HepG2 (cell line): Measurements from ENCODE around the gene FSD2. TPM values are rescaled to one million over a fixed set of nuclear protein-coding genes. Genes with fewer than 3 reads are reported as not detected.

ENCODE experiments used
- ATAD3A ChIP-seq: sonication (generic); formaldehyde crosslinking; IDR thresholded peaks from 2 replicates; pipeline ENCODE4 v1.4.0; 2020; ENCODE audit warnings: missing genetic modification reagents
- CBX1 ChIP-seq: IDR thresholded peaks from one replicate; pipeline ENCODE4 v1.6.1; 2016; ENCODE audit warnings: antibody characterized with exemption, low read depth
- FOXO1 ChIP-seq: sonication (generic); formaldehyde crosslinking; IDR thresholded peaks from 2 replicates; pipeline ENCODE4 v1.4.0; 2020; ENCODE audit warnings: missing genetic modification reagents
- HCFC1 ChIP-seq: fragments of 150-350 bp; IDR thresholded peaks from 2 replicates; pipeline ENCODE4 v1.6.1; 2014; ENCODE audit warnings: low read depth, low read length
- HES4 ChIP-seq: sonication (generic); formaldehyde crosslinking; IDR thresholded peaks from 2 replicates; pipeline ENCODE4 v1.9.0; 2021; ENCODE audit warnings: mild to moderate bottlenecking, missing genetic modification reagents, borderline replicate concordance
- KMT2A ChIP-seq: sonication (generic); formaldehyde crosslinking; IDR thresholded peaks from 2 replicates; pipeline ENCODE4 v1.4.0; 2020; ENCODE audit warnings: missing genetic modification reagents
- LCORL ChIP-seq, 2 experiments: fragments of 450-650 bp in 1 of 2; sonication (generic) in 1 of 2; formaldehyde crosslinking in 1 of 2; IDR thresholded peaks; 2 replicates each; pipeline versions ENCODE4 v1.5.0 to v1.6.1; 2017 to 2020; ENCODE audit warnings: antibody characterized with exemption in 1 of 2, missing genetic modification reagents in 1 of 2
- MED8 ChIP-seq: sonication (generic); formaldehyde crosslinking; IDR thresholded peaks from 2 replicates; pipeline ENCODE4 v1.8.1; 2023; ENCODE audit warnings: mild to moderate bottlenecking, missing genetic modification reagents; ENCODE audit not compliant: insufficient replicate concordance
- NFYB ChIP-seq: sonication (generic); formaldehyde crosslinking; IDR thresholded peaks from 2 replicates; pipeline ENCODE4 v1.4.0; 2020; ENCODE audit warnings: missing genetic modification reagents
- PAX8 ChIP-seq: sonication (generic); formaldehyde crosslinking; IDR thresholded peaks from 2 replicates; pipeline ENCODE4 v1.8.0; 2022; ENCODE audit warnings: mild to moderate bottlenecking, missing genetic modification reagents, borderline replicate concordance
- PHF5A ChIP-seq: IDR thresholded peaks from one replicate; pipeline ENCODE4 v1.6.1; 2018; ENCODE audit warnings: low read depth, missing genetic modification reagents; ENCODE audit not compliant: unreplicated experiment
- PLRG1 ChIP-seq: fragments of 450-650 bp; conservative IDR thresholded peaks from 2 replicates; pipeline ENCODE4 v1.6.1; 2016
- REL ChIP-seq: sonication (generic); formaldehyde crosslinking; conservative IDR thresholded peaks from 2 replicates; pipeline ENCODE4 v1.8.0; 2022; ENCODE audit warnings: mild to moderate bottlenecking, missing genetic modification reagents, moderate library complexity
- SMC3 ChIP-seq: IDR thresholded peaks from 2 replicates; pipeline ENCODE4 v1.6.1; 2011; ENCODE audit warnings: low read length, improper control_type of control experiment
- SMYD3 ChIP-seq: sonication (generic); formaldehyde crosslinking; IDR thresholded peaks from 2 replicates; pipeline ENCODE4 v1.8.1; 2023; ENCODE audit warnings: mild to moderate bottlenecking, missing genetic modification reagents
- SRSF4 ChIP-seq: fragments of 200-400 bp; formaldehyde crosslinking; IDR thresholded peaks from one replicate; pipeline ENCODE4 v1.6.1; 2018; ENCODE audit warnings: mild to moderate bottlenecking, low read depth, low read length, moderate library complexity; ENCODE audit not compliant: poor library complexity, severe bottlenecking
- SUZ12 ChIP-seq: fragments of 150-350 bp; IDR thresholded peaks from 2 replicates; pipeline ENCODE4 v1.6.1; 2014; ENCODE audit warnings: low read depth, low read length
- XRCC5 ChIP-seq: fragments of 200-400 bp; formaldehyde crosslinking; optimal IDR thresholded peaks from 2 replicates; pipeline ENCODE3; 2017; ENCODE audit warnings: mild to moderate bottlenecking, low read length
- ZBTB2 ChIP-seq: sonication (generic); formaldehyde crosslinking; IDR thresholded peaks from 2 replicates; pipeline ENCODE4 v1.8.0; 2022; ENCODE audit warnings: low read depth, missing genetic modification reagents
- ZNF138 ChIP-seq: sonication (generic); formaldehyde crosslinking; IDR thresholded peaks from 2 replicates; pipeline ENCODE4 v1.5.0; 2020; ENCODE audit warnings: mild to moderate bottlenecking, low read depth, missing genetic modification reagents
- ZNF207 ChIP-seq: fragments of 450-650 bp; IDR thresholded peaks from 2 replicates; pipeline ENCODE4 v1.6.1; 2016; ENCODE audit warnings: antibody characterized with exemption, borderline replicate concordance
- ZNF572 ChIP-seq: sonication (generic); formaldehyde crosslinking; IDR thresholded peaks from 2 replicates; pipeline ENCODE4 v1.5.1; 2020; ENCODE audit warnings: mild to moderate bottlenecking, missing genetic modification reagents
- ZNF850 ChIP-seq: sonication (generic); formaldehyde crosslinking; conservative IDR thresholded peaks from 2 replicates; pipeline ENCODE4 v1.9.0; 2021; ENCODE audit warnings: mild to moderate bottlenecking, missing genetic modification reagents
- polyA plus RNA-seq, 8 experiments: library from polyadenylated mRNA; depleted of rRNA in 3 of 8; stranded (reverse) in 7 of 8; unstranded in 1 of 8; fragments of >200 nt; fragmentation: Illumina TruSeq in 4 of 8; extraction: Trizol in 4 of 8; gene quantifications; 2 replicates each; pipeline versions ENCODE4 v1.2.1 to v1.2.3, GENCODE V29; 2011 to 2016; ENCODE audit warnings: low read depth in 4 of 8, missing spikeins in 1 of 8, mixed read lengths in 1 of 8; ENCODE audit not compliant: insufficient read depth in 1 of 8
- total RNA-seq, 5 experiments: library from RNA; depleted of rRNA; stranded (reverse); fragments of >200 nt; fragmentation: Illumina TruSeq; extraction: Trizol; gene quantifications; 2 replicates each; pipeline ENCODE4 v1.2.3, GENCODE V29; 2016; ENCODE audit warnings: low read depth in 1 of 5
- TF ChIP-seq, protein P1 (sequence below): sonication (generic); formaldehyde crosslinking; IDR thresholded peaks from 2 replicates; pipeline ENCODE4 v1.5.1; 2020; ENCODE audit warnings: missing genetic modification reagents, mild to moderate bottlenecking, borderline replicate concordance
- TF ChIP-seq, protein P2 (sequence below): sonication (generic); formaldehyde crosslinking; IDR thresholded peaks from 2 replicates; pipeline ENCODE4 v1.5.0; 2020; ENCODE audit warnings: missing genetic modification reagents
- TF ChIP-seq, protein P3 (sequence below): sonication (generic); formaldehyde crosslinking; IDR thresholded peaks from 2 replicates; pipeline ENCODE4 v1.5.0; 2020; ENCODE audit warnings: missing genetic modification reagents

The FSD2 gene
- total and polyA plus RNA-seq, 2 of the 13 experiments (the other 11 are each of a cell fraction or from before 2014, with no cell fraction given): not detected

- TF ChIP-seq, protein P1, sequence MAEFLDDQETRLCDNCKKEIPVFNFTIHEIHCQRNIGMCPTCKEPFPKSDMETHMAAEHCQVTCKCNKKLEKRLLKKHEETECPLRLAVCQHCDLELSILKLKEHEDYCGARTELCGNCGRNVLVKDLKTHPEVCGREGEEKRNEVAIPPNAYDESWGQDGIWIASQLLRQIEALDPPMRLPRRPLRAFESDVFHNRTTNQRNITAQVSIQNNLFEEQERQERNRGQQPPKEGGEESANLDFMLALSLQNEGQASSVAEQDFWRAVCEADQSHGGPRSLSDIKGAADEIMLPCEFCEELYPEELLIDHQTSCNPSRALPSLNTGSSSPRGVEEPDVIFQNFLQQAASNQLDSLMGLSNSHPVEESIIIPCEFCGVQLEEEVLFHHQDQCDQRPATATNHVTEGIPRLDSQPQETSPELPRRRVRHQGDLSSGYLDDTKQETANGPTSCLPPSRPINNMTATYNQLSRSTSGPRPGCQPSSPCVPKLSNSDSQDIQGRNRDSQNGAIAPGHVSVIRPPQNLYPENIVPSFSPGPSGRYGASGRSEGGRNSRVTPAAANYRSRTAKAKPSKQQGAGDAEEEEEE (CRISPR knock-in tag): no peak
- TF ChIP-seq SUZ12: no peak
- TF ChIP-seq, protein P2, sequence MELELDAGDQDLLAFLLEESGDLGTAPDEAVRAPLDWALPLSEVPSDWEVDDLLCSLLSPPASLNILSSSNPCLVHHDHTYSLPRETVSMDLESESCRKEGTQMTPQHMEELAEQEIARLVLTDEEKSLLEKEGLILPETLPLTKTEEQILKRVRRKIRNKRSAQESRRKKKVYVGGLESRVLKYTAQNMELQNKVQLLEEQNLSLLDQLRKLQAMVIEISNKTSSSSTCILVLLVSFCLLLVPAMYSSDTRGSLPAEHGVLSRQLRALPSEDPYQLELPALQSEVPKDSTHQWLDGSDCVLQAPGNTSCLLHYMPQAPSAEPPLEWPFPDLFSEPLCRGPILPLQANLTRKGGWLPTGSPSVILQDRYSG (CRISPR knock-in tag): peak; percentile 66; the same call in 1 of the 2 replicates
- TF ChIP-seq PLRG1: no peak
- TF ChIP-seq CBX1: no peak
- TF ChIP-seq ZNF850 (CRISPR knock-in tag): no peak
- no peak for TF ChIP-seq REL
- 0 out of 2 replicates have a peak, but pooled peaks have one; percentile 77 for TF ChIP-seq HES4 (CRISPR knock-in tag)
- TF ChIP-seq HCFC1: no peak
- no peak for TF ChIP-seq FOXO1 (CRISPR knock-in tag)
- no peak for TF ChIP-seq SRSF4
- TF ChIP-seq SMC3: no peak
- TF ChIP-seq KMT2A (CRISPR knock-in tag): no peak
- no peak for TF ChIP-seq PAX8 (CRISPR knock-in tag)
- no peak for TF ChIP-seq NFYB
- no peak for TF ChIP-seq MED8 (CRISPR knock-in tag)
- no peak for TF ChIP-seq ZNF207
- TF ChIP-seq, protein P3, sequence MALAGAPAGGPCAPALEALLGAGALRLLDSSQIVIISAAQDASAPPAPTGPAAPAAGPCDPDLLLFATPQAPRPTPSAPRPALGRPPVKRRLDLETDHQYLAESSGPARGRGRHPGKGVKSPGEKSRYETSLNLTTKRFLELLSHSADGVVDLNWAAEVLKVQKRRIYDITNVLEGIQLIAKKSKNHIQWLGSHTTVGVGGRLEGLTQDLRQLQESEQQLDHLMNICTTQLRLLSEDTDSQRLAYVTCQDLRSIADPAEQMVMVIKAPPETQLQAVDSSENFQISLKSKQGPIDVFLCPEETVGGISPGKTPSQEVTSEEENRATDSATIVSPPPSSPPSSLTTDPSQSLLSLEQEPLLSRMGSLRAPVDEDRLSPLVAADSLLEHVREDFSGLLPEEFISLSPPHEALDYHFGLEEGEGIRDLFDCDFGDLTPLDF (CRISPR knock-in tag): no peak
- TF ChIP-seq LCORL (IDR thresholded peaks at IDR 0.05): no peak
- no peak for TF ChIP-seq LCORL (CRISPR knock-in tag; IDR thresholded peaks at IDR 0.05)
- no peak for TF ChIP-seq ATAD3A (CRISPR knock-in tag)
- TF ChIP-seq ZBTB2 (CRISPR knock-in tag): no peak
- no peak for TF ChIP-seq PHF5A (CRISPR knock-in tag)
- no peak for TF ChIP-seq ZNF138 (CRISPR knock-in tag)
- TF ChIP-seq SMYD3: no peak
- TF ChIP-seq XRCC5: peak; percentile 24
- TF ChIP-seq ZNF572: no peak
Observed at GRCh38 chr15:82709421-82710207, 96.3 kb downstream of the FSD2 start, which contains the start of gene AP3B2 (continued).
